ELF-1 (cell line): ENCODE results near the gene EBF4.
"Not testable (repeated sequence)": the region's sequence is repeated elsewhere in the genome, so short reads cannot be mapped to it uniquely, and the experiment has no call there.

ENCODE experiments used
- DNase-seq: peaks from one replicate; pipeline ENCODE4 v3.0.0-alpha.2; 2016; ENCODE audit warnings: low read depth, low spot score

EBF4 gene

DNA sequence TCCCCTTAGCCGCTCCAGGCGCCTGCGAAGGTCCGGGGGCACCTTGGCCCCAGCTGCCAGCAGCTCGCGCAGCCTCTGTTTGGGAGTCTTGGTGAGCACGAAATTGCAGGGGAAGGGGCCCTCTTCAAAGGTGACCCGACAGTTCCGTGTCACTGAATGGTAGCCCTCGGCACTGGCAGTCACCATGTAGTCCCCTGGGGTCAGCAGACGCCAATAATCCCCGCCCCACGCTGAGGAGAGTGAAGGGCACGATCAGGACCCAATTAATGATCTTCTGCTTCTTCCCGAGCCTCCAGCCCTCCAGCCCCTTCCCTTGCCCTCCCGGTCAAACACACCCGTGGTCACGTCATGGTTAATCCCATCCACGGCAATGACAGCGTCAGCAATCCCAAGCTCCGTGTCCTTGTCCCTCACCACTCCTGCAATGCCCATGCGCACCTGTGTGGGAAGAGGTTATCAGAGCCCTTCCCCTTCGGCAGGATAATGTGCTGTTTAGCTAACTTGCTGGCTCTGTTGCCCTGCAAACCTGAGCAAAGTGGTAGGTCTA, 101.7 kb downstream of the EBF4 start:
- DNase-seq, result no peak

DNA sequence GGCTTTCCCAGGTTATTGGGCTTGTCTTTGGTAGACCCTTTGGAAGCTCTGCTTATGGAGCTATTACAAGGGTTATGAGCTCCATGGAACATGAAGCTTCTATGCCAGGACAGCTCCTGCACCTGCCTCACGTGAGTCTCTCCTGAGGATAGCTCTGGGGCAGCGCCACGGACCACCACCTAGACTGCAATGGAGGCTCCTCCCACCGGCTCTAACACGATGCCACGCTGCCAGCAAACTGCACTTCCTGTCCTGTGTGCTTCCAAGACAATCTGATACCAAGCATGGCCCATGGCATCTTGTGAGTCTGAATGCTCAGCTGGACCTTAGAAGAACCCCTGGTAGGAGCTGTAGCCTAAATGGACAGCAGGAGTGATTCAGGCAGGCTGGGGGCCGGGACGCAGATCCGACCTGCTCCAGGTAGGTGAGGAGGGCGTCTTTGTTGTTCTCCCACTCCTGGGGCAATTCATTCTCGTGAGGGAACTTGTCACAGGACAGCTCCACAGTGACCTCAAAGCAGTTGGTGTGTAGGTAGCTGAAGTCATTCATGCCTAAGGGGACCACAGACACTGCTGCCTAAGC, 102.4 kb downstream of the EBF4 start:
- DNase-seq, result no peak

DNA sequence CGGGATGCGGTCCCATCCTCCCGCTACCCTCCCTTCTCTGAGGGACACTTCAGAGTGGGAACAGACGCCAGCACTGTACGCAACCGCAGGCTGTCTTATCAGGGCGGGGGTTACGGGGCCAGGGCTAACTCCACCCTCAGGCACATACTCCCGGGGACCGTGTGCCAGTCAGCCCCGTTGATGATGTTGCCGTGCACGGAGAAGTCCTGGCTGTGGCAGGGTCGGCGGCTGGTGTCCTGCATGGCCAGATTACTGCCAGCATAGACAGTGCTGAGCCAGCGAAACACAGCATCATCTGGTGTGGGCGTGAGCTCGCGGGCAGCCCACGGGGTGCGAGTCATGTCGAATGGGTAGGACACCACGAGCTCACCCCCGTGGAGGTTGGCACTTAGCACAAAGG, 102.9 kb downstream of the EBF4 start:
- DNase-seq, result no peak

DNA sequence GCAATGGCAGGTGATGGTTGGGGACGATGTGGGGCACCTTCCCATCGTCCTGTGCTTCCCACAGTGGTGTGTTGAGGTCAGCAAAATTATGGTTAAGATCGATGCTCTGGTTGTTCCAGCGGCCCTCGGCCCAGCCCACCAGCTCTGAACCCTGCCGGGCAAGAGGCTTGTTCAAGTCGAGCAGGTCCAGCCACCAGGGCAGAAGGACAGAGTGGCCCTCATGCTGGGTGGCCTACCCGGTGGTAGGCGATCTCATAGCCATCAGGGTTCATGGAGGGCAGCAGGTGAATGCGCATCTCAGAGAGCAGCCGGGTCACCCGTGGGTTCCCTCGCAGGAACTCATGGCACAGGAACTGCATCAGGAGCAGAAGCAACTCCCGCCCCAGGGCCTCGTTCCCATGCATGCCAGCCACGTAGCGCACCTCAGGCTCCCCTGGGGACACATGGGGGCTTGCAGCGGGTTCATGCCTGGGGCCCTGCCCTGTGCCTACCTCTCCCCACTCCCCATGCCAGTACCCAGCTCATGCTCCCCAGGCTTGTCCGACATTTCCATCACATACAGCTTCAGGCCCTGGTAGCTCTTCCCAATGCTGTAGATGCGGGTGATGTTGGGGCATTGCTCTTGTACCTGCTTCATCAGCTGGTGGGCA, 103.6 kb downstream of the EBF4 start:
- DNase-seq, result no peak

DNA sequence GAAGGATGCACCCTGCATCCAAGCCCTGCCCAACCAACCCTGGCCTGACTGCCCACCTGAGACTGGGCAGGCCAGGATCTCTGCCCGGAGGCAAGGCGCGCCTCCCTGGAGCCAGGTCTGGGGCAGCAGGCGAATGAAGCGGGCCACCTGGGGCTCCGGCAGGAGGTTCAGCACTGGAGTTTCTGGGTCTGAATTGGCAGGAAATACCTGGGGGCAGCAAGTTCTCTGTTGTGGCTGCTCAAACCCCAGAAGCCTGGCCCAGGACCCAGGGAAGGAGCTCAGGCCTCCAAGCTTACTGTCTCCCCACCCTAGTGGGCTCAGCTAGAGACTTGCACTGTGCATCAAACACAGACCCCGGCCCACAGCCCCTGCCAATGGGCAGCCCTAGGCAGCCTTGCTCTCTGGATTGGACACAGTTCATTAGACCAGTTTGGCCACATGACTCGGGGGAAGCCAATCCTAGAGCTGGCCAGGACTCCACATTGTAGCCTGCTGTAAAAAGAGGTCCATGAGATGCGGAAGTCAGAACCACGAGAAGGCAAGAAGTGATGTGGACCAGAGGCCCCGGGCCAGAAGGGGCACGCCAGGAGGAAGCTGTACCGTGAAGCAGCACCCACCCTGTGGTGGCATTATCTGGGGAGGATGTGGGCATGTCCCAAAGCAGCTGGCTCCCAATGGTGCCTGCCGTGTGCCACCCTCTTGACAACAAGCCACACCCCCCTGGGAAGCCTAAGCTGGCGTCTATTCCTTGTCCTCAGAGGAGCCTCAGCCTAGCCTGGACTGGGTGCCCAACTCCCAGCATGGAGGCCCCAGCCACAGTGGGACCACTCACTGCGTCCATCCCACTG, 104.8 kb downstream of the EBF4 start:
- no peak for DNase-seq

DNA sequence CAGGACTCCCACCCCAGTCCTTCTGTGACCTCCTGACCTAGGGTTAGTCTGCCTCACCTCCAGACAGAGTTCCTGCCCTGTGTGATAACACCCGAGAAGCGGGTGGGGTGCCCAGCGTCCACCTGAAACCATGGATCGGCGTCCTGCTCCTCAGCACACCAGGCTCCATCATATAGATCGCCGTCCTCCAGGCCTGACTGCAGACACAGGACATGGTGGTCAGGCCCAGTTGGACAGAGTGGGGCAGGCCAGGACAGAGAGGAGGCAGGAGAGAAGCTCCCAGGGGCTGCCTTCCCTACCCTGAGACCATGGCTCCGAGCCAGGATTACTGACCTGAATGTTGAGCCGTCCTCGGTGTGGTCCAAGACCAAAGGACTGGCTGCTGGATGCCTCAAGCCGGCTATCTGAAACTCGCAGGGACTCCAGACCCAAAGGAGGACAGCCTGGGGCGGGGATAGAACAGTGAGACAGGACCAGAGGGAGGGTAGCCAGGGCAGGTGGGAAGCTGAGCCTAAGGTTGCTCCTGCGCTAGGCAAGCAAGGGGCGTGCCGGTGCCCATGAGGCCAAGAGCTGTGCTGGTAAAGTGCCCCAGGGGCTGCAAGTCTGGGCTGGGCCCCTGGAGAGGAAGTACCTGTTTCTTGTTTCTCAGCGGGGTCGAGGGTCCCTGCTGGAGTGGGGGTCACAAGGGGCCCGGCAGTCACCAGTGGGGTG, 105.7 kb downstream of the EBF4 start:
- DNase-seq, result no peak

DNA sequence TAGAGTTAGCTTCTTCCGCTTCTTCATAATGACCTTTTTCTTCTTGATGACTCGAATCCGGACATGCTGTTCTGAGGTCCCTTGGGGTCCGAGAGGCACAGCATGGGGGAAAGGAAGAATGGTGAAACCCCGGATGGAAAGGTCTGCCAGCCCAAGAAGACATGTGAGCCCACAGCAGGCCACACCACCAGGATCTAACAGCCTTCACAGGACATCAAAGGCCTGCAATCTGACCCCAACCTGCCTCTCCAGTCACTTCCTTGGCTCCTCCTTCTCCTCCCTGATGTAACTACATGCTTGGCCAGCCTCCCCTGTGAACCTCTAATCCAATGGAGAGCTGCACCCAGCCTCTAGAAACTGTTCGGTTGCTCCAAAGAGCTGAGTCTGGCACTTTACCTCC, 106.2 kb downstream of the EBF4 start:
- peak; percentile 80 for DNase-seq

DNA sequence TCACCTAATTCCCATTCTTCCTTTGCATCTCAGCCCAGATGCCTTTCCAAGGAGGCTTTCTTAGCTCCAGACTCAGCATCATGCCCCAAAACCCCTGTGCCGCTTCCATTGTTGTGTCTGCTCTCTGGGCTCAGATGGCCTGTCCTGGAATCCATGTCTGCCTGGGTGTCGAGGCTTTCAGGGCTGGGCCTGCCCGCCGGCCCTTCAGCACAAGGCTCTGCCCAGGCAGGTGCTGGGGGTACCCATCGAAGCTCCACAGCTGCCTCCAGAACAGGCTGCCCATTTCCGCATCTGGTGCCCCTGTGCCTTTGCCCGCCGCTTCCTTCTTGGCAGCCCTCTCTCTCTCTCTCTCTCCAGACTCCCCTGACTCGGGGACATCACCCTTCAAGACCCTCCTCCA, 106.7 kb downstream of the EBF4 start:
- no peak for DNase-seq

DNA sequence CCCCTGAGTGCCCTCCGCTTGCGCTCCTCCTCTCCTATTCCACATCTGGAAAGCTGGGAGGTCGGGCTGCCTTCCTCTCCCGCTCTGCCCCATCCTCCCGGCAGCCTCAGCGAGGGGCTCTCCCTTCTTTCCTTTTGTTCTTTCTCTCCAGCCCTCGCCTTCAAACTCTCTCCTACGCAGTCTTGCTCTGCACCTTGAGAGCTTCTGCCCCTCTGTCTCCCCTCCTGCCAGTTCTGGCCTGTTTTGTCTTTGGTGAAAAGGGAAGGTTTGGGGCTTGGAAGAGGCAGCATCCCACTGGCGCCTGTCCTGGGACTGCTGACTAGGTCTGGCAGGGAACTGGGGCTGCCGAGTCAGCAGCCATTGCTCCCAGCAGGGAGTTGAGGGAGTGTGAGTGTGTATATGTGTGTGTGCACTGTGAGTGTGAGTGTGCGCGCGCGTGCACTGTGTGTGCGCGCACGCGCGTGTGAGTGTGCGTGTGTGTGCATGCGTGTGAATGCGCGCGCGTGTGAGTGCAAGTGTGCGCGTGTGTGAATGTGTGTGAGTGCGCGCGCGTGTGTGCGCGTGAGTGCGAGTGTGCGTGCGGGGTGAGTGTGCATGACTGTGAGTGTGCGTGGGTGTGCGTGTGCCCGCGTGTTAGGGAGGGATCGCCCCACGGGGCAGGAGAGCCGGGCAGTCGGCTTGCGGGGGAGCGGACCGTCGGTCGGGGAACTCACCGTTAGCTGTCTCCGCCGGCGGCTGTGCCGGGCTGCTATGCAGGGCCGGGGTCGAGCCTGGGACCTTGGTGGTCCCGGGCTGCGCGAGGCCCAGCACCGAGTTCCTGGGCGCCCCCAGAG, 107.3 kb downstream of the EBF4 start:
- DNase-seq, result peak; percentile 52

DNA sequence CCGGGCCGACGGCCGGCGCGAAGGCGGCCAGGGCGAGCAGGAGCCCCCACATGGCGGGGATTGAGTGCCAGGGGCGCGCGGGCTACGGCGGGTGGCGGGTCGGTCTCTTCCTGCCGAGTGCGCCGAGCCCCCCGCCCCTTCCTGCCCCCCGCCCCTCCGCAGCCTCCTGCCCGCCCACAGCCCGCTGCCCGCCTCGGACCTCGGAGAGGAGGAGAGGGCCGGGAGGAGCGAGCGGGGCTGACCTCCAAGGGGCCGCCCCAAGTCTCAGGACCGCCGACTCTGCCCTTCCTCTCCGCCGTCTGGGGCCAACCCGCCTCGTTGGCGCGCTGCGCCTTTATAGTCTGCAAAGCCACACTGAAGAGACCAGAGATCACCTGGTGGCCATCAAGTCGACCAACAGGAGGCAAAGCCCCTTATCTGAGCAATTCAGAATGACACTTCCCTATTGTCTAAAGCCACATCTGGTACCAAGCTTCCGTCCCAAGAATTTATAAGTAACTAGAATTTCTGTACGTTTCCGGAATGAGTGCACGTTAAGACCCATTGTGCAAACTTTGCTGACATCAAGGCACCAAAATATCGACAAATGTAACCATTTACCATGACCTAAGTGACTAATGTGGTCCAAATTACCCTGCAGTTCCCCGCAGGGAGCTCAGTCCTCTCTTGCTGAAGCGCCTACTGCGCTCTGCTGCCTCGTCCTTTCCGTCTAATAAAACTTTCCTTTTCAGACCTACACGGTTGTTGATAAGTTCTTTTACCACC, 108.1 kb downstream of the EBF4 start, which contains the start of gene CPXM1:
Gene CPXM1, minus strand, starts transcription at position 107 of the 765 bp plus-strand sequence. Its CDS starts 55 bp downstream, at position 52.
- peak; percentile 77 for DNase-seq

DNA sequence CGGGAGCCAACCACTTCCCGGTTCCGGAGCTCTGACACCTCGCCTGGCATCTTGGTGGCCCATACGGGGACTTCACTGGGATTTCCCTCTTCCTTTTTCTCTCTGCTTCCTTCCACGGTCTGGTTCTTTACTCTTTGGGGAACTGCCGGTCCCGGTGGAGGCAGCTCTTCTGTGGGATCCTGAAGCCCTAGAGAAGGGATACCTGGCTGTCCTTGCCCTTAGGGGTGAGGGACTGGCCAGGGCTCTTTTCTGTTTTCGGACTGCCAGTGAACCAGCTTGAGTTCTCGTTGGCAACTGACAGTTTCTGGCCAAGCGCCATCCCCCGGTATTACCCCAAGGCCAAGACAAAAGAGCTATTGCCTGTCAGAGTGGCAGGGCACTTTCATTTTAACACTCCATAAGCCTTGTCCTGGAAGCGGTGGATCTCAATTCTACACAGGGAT, 108.7 kb downstream of the EBF4 start:
- peak; percentile 26 for DNase-seq

DNA sequence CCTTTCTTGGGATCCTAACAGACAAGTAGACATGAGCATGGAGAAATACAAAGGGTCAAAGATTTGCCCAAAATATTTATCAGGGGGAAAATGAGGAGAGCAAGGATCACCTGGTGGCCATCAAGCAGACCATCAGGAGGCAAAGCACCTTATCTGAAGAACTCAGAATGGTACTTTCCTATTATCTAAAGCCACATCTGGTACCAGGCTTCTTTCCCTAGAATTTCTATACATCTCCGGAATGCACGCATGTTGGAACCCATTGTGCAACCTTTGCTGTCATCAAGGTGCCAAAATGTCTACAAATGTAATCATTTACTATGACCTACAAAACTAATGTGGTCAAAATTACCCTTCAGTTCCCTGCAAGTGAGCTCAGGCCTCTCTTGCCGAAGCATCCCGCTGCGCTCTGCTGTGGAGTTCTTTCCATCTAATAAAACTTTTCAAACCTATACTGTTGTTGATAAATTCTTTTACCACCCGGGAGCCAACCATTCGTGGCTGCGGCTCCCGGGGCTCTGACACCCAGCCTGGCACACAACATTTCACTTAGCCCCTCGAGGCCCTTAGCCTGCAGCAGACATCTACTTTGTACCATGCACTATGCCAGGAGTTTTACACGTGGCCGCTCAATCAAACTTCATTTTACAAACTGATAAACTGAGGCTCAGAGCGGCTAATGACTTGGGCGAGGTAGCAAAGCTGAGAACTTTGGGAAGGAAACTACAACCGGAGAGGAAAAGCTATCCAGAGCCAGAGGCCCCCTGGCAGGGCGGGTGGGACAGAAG, 111.7 kb downstream of the EBF4 start:
- no peak for DNase-seq

DNA sequence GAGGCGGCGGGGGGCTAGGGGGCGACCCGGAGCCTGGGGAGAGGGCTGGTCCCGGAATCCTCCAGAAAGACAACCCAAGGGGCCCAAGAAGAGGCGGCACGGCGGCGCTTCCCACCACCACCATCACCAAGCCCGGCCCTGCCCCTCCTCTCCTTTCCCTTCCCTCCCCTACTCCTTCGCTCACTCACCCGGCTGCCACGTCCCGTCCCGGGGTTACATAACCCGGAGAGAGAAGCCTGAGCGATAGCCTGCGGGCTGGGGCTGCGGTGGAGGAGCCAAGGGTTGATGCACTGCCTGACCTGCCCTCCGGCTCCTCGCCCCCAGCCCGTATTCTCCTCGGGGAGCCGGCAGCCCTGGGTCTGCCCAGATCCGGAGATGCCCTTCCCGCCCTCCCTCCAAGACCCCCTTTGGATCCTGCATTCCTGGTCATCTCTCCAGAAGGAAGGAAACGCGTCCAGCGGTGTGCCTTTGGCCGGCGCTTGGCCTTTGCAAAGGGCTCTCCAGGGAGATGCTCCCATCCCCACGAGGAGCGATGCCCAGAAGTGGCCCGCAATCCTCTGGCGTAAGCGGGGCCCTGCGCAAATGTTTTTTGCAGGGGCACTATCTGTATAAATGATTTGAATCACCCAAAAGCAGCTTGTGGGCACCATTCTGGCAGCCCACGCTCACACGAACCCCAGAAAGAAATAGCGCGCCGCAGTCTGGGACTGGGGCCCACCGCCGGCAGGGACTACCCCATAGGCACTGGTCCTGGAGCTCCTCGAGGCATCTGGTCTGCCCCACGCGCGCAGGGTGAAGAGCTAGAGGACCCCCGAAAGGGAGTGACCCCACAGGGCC, 112.5 kb downstream of the EBF4 start:
- DNase-seq, result peak; percentile 48

DNA sequence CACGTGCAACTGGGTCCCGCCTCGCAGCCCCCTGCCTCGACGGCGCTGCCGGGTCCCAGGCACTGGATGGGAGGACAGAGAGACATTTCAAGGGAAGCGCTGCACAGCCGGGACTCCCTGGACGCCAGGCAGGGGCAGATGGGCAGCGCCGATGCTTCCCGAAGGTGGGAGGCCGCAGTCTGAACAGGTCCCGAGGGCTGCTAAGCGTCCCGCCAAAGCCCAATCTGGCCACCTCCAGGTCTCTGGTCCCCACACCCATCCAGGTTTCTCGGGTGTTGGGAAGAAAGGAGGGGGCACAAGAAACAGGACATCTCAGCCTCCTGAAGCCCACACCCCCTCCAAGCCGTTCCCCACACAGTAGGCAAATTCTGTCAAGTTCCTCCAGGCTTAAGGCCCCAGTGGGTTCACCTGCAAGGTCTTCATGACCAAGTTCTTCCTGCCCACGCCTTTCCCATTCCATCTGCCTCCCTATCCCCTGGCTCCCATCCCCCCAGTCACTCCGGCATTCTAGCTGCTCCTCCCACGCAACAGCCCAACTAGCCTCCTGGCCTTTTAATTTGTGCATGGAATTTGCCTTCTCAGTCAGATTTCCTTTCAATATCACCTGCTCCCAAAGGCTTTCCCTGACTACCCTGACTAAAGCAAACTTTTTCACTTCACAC, 113.2 kb downstream of the EBF4 start:
- peak; percentile 16 for DNase-seq

DNA sequence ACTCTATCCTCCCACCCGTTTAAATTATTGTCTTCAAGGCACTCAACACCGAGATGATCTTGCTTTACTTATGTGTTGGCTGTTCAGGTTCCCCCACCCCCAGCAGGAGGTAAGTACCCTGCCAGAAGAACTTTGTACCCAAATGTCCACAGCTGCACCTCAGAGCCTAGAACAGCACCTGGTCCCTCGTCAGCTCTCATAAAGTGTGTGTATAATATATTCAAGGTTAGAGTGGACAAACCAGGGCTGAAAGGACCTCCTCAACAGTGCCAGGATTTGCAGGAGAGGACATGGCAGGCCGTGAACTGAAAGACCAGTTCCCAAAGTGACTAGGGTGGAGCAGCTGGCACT, 113.7 kb downstream of the EBF4 start:
- DNase-seq, result no peak

DNA sequence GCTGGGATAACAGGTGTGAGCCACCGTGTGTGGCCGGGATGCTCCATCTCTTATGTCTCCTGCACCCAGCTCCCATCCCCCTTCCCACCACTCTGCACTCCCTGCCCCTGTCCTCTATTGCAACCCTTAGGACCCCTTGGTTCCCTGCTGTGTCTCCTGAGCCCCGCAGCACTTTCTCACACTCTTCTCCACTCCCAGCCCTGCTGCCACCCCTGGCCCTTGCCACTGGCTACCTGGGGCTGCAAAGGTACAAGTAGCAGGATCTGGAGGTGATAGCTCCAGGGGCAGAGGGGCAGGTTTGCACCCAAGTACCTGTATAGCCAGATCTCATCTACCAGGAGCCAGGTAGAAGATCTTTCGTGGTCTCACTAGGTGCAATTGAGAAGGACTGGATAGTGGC, 114.4 kb downstream of the EBF4 start:
- no peak for DNase-seq

DNA sequence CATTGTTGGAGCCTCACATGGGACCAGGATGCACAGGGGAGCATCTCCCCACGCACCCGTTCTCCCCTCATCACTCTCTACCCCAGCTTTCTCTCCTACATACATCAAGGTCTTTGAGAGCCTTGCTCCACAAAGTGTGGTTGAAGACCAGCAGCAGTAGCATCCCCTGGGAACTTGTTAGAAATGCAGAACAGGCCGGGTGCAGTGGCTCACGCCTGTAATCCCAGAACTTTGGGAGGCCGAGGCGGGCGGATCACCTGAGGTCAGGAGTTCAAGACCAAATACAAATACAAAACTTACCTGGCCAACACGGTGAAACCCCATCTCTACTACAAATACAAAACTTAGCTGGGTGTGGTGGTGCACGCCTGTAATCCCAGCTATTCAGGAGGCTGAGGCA, 115.3 kb downstream of the EBF4 start:
- DNase-seq, result not testable (repeated sequence)

DNA sequence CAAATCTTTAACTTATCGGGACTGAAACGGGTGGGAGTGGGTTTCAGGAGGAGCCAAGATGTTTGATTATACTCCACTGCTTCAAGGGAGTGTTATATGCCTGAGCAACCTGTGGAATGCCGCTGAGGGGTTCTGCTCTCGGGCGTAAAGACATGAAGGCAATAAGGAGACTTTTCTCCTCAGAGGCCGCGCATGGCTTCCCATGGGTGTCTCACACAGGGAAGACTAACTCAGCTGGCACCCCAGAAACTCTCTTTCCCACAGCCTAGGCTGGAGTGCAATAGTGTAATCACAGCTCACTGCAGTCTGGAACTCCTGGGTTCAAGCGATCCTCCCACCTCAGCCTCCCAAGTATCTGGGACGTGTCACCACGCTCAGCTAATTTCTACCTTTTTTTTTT, 117.1 kb downstream of the EBF4 start:
- no peak for DNase-seq
